GM23338 (cell line): ENCODE data around the gene NETO2. TPM values are rescaled to one million over a fixed set of nuclear protein-coding genes. Genes with fewer than 3 reads are reported as not detected.

Experiments used
- ATAC-seq: fragments of 200-7000 bp; cut with Tn5 transposase; 3 replicates; pipeline ENCODE4 v1.9.1; 2020
- DNase-seq: peaks from one replicate; pipeline ENCODE4 v3.0.0-alpha.2; 2015; ENCODE audit warnings: low spot score
- H2AFZ ChIP-seq: fragments of 200-600 bp; sonication (generic); 2 replicates; pipeline ENCODE4 v1.8.0; 2016; ENCODE audit warnings: antibody characterized with exemption, mild to moderate bottlenecking, moderate library complexity
- H3F3A ChIP-seq: fragments of 200-600 bp; sonication (generic); replicated peaks from 2 replicates; pipeline ENCODE4 v1.8.0; 2017; ENCODE audit warnings: antibody characterized with exemption, mixed run types, low read depth
- H3K27ac ChIP-seq: fragments of 200-600 bp; sonication (generic); 2 replicates; pipeline ENCODE4 v1.6.1; 2016; ENCODE audit warnings: low read depth
- H3K27me3 ChIP-seq: fragments of 200-600 bp; sonication (generic); 2 replicates; pipeline ENCODE4 v1.8.0; 2016; ENCODE audit warnings: mild to moderate bottlenecking, mixed run types, moderate library complexity; ENCODE audit not compliant: insufficient read depth
- H3K36me3 ChIP-seq: fragments of 200-600 bp; sonication (generic); 2 replicates; pipeline ENCODE4 v1.8.0; 2016; ENCODE audit warnings: mild to moderate bottlenecking; ENCODE audit not compliant: insufficient read depth
- H3K4me1 ChIP-seq: fragments of 200-600 bp; sonication (generic); 2 replicates; pipeline ENCODE4 v1.8.0; 2016; ENCODE audit warnings: mild to moderate bottlenecking, moderate library complexity; ENCODE audit not compliant: insufficient read depth
- H3K4me2 ChIP-seq: fragments of 200-600 bp; sonication (generic); 2 replicates; pipeline ENCODE4 v1.7.1; 2017; ENCODE audit warnings: mixed run types
- H3K4me3 ChIP-seq: fragments of 200-600 bp; sonication (generic); 2 replicates; pipeline ENCODE4 v1.6.1; 2016; ENCODE audit warnings: mixed run types
- H3K79me2 ChIP-seq: fragments of 200-600 bp; sonication (generic); replicated peaks from 2 replicates; pipeline ENCODE4 v1.8.0; 2017; ENCODE audit warnings: mild to moderate bottlenecking; ENCODE audit not compliant: insufficient read depth
- H3K9me2 ChIP-seq: fragments of 200-600 bp; sonication (generic); 2 replicates; pipeline ENCODE4 v1.8.0; 2017; ENCODE audit not compliant: insufficient read depth
- H4K20me1 ChIP-seq: fragments of 200-600 bp; sonication (generic); replicated peaks from 2 replicates; pipeline ENCODE4 v1.8.0; 2017; ENCODE audit warnings: mild to moderate bottlenecking; ENCODE audit not compliant: insufficient read depth
- H3K27ac Mint-ChIP-seq: 2 replicates; pipeline ENCODE4 v1.8.0; 2020; ENCODE audit warnings: inconsistent platforms, mild to moderate bottlenecking, moderate library complexity, mixed read lengths
- H3K27me3 Mint-ChIP-seq: 3 replicates; pipeline ENCODE4 v1.8.0; 2022; ENCODE audit warnings: low read depth, mild to moderate bottlenecking, moderate library complexity, mixed read lengths, inconsistent platforms; ENCODE audit not compliant: insufficient read depth, poor library complexity
- H3K36me3 Mint-ChIP-seq: 3 replicates; pipeline ENCODE4 v1.8.0; 2021; ENCODE audit warnings: low read depth, mild to moderate bottlenecking, inconsistent platforms, moderate library complexity, mixed read lengths
- H3K4me1 Mint-ChIP-seq: 3 replicates; pipeline ENCODE4 v1.8.0; 2020; ENCODE audit warnings: mild to moderate bottlenecking, inconsistent platforms, mixed read lengths
- H3K4me3 Mint-ChIP-seq: 3 replicates; pipeline ENCODE4 v1.8.0; 2021; ENCODE audit warnings: moderate library complexity, mild to moderate bottlenecking, inconsistent platforms, mixed read lengths
- H3K9me3 Mint-ChIP-seq: 3 replicates; pipeline ENCODE4 v1.8.0; 2020; ENCODE audit warnings: moderate library complexity, mild to moderate bottlenecking, inconsistent platforms, mixed read lengths
- CREB1 ChIP-seq: fragments of 250-450 bp; sonication (Bioruptor Pico); IDR thresholded peaks from 2 replicates; pipeline ENCODE4 v1.5.0; 2020; ENCODE audit warnings: low read depth, mild to moderate bottlenecking, moderate library complexity
- EZH2 ChIP-seq: fragments of 200-600 bp; sonication (generic); IDR thresholded peaks from one replicate; pipeline ENCODE4 v1.8.0; 2017; ENCODE audit warnings: antibody characterized with exemption, mild to moderate bottlenecking, low read depth; ENCODE audit not compliant: unreplicated experiment
- NANOG ChIP-seq: IDR thresholded peaks from 2 replicates; pipeline ENCODE4 v1.6.1; 2016; ENCODE audit warnings: antibody characterized with exemption, borderline replicate concordance
- POLR2AphosphoS5 ChIP-seq: IDR thresholded peaks from 2 replicates; pipeline ENCODE4 v1.6.1; 2016; ENCODE audit warnings: antibody characterized with exemption, low read depth
- STAT1 ChIP-seq: IDR thresholded peaks from one replicate; pipeline ENCODE4 v1.6.1; 2016; ENCODE audit warnings: antibody characterized with exemption; ENCODE audit not compliant: unreplicated experiment
- ZNF331 ChIP-seq: fragments of 250-450 bp; sonication (Bioruptor Pico); IDR thresholded peaks from 2 replicates; pipeline ENCODE4 v1.5.0; 2020; ENCODE audit warnings: low read depth, mild to moderate bottlenecking, moderate library complexity
- polyA plus RNA-seq: library from polyadenylated mRNA; unstranded; fragments of >200 nt; fragmentation: Nextera tagmentation; extraction: Ambion mirVana; gene quantifications from 2 replicates; pipeline ENCODE4 v1.2.1, GENCODE V29; 2016
- total RNA-seq: library from RNA; depleted of rRNA; stranded (reverse); fragments of >200 nt; shearing (Covaris generic); gene quantifications from 2 replicates; pipeline ENCODE4 v1.2.3, GENCODE V29; 2014
- TF ChIP-seq, protein P1 (sequence below), 2 experiments: fragments of 200-600 bp in 1 of 2; sonication (generic) in 1 of 2; conservative IDR thresholded peaks; 2 replicates each; pipeline versions ENCODE4 v1.5.1 to v1.6.1; 2016 to 2017; ENCODE audit warnings: antibody characterized with exemption in 2 of 2, low read depth in 2 of 2, mild to moderate bottlenecking in 2 of 2, moderate library complexity in 1 of 2
- TF ChIP-seq, protein P2 (sequence below): IDR thresholded peaks from 2 replicates; pipeline ENCODE4 v1.6.1; 2016; ENCODE audit warnings: antibody characterized with exemption
- TF ChIP-seq, protein P3 (sequence below): fragments of 250-450 bp; sonication (Bioruptor Pico); IDR thresholded peaks from 2 replicates; pipeline ENCODE4 v1.5.0; 2020; ENCODE audit warnings: mild to moderate bottlenecking, moderate library complexity
- TF ChIP-seq, protein P4 (sequence below): IDR thresholded peaks from one replicate; pipeline ENCODE4 v1.6.1; 2018; ENCODE audit warnings: antibody characterized with exemption; ENCODE audit not compliant: unreplicated experiment

NETO2 gene
- total and polyA plus RNA-seq, 2 experiments from 2014 or later, result 6.6 to 10.6 TPM

DNA sequence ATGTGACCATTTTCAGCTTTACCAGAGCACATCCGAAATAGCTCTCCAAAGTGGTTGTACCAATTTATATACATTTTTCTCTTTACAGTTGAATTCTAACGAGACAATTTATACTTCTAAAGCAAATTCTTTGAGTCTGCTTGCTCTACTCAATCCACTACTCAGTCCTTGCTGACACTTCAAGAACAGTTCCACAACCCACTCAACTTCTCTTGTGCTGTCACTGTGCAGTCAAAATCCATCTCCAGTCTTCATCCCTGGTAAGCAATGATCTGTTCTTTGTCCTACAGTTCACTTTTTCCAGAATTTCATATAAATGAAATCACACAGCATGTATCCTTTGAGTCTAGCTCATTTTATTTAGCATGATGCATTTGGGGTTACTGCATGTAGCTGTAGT lies 30.6 kb downstream of the NETO2 start:
- H3K4me3 Mint-ChIP-seq, result no peak overlapping the region
- H3K4me2 ChIP-seq, result no peak overlapping the region
- ATAC-seq, result no peak
- H3K4me3 ChIP-seq, result no peak overlapping the region
- no peak overlapping the region for H3K27ac Mint-ChIP-seq
- H3K4me1 ChIP-seq, result no peaks in the 10 kb centered on the region
- no peaks in the 10 kb centered on the region for H4K20me1 ChIP-seq
- TF ChIP-seq EZH2 (no peak), ZNF331 (CRISPR knock-in tag) (no peak), NANOG (no peak), CREB1 (CRISPR knock-in tag) (no peak), STAT1 (no peak), POLR2AphosphoS5 (no peak)
- TF ChIP-seq, protein P1, sequence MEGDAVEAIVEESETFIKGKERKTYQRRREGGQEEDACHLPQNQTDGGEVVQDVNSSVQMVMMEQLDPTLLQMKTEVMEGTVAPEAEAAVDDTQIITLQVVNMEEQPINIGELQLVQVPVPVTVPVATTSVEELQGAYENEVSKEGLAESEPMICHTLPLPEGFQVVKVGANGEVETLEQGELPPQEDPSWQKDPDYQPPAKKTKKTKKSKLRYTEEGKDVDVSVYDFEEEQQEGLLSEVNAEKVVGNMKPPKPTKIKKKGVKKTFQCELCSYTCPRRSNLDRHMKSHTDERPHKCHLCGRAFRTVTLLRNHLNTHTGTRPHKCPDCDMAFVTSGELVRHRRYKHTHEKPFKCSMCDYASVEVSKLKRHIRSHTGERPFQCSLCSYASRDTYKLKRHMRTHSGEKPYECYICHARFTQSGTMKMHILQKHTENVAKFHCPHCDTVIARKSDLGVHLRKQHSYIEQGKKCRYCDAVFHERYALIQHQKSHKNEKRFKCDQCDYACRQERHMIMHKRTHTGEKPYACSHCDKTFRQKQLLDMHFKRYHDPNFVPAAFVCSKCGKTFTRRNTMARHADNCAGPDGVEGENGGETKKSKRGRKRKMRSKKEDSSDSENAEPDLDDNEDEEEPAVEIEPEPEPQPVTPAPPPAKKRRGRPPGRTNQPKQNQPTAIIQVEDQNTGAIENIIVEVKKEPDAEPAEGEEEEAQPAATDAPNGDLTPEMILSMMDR (conservative IDR thresholded peaks at IDR 0.05; ENCODE audit: low read depth in 2 of 2), result no peak
- TF ChIP-seq, protein P2, sequence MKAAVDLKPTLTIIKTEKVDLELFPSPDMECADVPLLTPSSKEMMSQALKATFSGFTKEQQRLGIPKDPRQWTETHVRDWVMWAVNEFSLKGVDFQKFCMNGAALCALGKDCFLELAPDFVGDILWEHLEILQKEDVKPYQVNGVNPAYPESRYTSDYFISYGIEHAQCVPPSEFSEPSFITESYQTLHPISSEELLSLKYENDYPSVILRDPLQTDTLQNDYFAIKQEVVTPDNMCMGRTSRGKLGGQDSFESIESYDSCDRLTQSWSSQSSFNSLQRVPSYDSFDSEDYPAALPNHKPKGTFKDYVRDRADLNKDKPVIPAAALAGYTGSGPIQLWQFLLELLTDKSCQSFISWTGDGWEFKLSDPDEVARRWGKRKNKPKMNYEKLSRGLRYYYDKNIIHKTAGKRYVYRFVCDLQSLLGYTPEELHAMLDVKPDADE, result no peak
- TF ChIP-seq, protein P3, sequence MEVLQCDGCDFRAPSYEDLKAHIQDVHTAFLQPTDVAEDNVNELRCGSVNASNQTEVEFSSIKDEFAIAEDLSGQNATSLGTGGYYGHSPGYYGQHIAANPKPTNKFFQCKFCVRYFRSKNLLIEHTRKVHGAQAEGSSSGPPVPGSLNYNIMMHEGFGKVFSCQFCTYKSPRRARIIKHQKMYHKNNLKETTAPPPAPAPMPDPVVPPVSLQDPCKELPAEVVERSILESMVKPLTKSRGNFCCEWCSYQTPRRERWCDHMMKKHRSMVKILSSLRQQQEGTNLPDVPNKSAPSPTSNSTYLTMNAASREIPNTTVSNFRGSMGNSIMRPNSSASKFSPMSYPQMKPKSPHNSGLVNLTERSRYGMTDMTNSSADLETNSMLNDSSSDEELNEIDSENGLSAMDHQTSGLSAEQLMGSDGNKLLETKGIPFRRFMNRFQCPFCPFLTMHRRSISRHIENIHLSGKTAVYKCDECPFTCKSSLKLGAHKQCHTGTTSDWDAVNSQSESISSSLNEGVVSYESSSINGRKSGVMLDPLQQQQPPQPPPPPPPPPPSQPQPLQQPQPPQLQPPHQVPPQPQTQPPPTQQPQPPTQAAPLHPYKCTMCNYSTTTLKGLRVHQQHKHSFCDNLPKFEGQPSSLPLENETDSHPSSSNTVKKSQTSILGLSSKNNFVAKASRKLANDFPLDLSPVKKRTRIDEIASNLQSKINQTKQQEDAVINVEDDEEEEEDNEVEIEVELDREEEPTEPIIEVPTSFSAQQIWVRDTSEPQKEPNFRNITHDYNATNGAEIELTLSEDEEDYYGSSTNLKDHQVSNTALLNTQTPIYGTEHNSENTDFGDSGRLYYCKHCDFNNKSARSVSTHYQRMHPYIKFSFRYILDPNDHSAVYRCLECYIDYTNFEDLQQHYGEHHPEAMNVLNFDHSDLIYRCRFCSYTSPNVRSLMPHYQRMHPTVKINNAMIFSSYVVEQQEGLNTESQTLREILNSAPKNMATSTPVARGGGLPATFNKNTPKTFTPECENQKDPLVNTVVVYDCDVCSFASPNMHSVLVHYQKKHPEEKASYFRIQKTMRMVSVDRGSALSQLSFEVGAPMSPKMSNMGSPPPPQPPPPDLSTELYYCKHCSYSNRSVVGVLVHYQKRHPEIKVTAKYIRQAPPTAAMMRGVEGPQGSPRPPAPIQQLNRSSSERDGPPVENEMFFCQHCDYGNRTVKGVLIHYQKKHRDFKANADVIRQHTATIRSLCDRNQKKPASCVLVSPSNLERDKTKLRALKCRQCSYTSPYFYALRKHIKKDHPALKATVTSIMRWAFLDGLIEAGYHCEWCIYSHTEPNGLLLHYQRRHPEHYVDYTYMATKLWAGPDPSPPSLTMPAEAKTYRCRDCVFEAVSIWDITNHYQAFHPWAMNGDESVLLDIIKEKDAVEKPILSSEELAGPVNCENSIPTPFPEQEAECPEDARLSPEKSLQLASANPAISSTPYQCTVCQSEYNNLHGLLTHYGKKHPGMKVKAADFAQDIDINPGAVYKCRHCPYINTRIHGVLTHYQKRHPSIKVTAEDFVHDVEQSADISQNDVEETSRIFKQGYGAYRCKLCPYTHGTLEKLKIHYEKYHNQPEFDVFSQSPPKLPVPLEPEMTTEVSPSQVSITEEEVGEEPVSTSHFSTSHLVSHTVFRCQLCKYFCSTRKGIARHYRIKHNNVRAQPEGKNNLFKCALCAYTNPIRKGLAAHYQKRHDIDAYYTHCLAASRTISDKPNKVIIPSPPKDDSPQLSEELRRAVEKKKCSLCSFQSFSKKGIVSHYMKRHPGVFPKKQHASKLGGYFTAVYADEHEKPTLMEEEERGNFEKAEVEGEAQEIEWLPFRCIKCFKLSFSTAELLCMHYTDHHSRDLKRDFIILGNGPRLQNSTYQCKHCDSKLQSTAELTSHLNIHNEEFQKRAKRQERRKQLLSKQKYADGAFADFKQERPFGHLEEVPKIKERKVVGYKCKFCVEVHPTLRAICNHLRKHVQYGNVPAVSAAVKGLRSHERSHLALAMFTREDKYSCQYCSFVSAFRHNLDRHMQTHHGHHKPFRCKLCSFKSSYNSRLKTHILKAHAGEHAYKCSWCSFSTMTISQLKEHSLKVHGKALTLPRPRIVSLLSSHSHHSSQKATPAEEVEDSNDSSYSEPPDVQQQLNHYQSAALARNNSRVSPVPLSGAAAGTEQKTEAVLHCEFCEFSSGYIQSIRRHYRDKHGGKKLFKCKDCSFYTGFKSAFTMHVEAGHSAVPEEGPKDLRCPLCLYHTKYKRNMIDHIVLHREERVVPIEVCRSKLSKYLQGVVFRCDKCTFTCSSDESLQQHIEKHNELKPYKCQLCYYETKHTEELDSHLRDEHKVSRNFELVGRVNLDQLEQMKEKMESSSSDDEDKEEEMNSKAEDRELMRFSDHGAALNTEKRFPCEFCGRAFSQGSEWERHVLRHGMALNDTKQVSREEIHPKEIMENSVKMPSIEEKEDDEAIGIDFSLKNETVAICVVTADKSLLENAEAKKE, result no peak
- TF ChIP-seq, protein P4, sequence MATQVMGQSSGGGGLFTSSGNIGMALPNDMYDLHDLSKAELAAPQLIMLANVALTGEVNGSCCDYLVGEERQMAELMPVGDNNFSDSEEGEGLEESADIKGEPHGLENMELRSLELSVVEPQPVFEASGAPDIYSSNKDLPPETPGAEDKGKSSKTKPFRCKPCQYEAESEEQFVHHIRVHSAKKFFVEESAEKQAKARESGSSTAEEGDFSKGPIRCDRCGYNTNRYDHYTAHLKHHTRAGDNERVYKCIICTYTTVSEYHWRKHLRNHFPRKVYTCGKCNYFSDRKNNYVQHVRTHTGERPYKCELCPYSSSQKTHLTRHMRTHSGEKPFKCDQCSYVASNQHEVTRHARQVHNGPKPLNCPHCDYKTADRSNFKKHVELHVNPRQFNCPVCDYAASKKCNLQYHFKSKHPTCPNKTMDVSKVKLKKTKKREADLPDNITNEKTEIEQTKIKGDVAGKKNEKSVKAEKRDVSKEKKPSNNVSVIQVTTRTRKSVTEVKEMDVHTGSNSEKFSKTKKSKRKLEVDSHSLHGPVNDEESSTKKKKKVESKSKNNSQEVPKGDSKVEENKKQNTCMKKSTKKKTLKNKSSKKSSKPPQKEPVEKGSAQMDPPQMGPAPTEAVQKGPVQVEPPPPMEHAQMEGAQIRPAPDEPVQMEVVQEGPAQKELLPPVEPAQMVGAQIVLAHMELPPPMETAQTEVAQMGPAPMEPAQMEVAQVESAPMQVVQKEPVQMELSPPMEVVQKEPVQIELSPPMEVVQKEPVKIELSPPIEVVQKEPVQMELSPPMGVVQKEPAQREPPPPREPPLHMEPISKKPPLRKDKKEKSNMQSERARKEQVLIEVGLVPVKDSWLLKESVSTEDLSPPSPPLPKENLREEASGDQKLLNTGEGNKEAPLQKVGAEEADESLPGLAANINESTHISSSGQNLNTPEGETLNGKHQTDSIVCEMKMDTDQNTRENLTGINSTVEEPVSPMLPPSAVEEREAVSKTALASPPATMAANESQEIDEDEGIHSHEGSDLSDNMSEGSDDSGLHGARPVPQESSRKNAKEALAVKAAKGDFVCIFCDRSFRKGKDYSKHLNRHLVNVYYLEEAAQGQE, result no peak
- H3K36me3 ChIP-seq, result no peaks in the 10 kb centered on the region
- H2AFZ ChIP-seq, result no peak overlapping the region
- no peaks in the 10 kb centered on the region; the same call in 2 of the 3 replicates for H3K36me3 Mint-ChIP-seq
- H3F3A ChIP-seq, result no peaks in the 10 kb centered on the region
- peaks cover 3% of the 10 kb centered on the region for H3K27me3 Mint-ChIP-seq
- no peaks in the 10 kb centered on the region for H3K9me3 Mint-ChIP-seq
- H3K79me2 ChIP-seq, result no peaks in the 10 kb centered on the region
- no peaks in the 10 kb centered on the region for H3K4me1 Mint-ChIP-seq
- H3K27ac ChIP-seq, result no peak overlapping the region
- no peaks in the 10 kb centered on the region for H3K27me3 ChIP-seq
- no peaks in the 10 kb centered on the region for H3K9me2 ChIP-seq
- no peak for DNase-seq
